MM.1S (cell line): ENCODE data around the gene WDR17.
"Not testable (repeated sequence)": the region's sequence is repeated elsewhere in the genome, so short reads cannot be mapped to it uniquely, and the experiment has no call there.

ENCODE experiments used
- CTCF ChIP-seq: fragments of 300-600 bp; sonication (generic); IDR thresholded peaks from 2 replicates; pipeline ENCODE4 v1.5.1; 2016; ENCODE audit warnings: antibody characterized with exemption, low read length, mixed read lengths
- EZH2 ChIP-seq: fragments of 300-600 bp; sonication (generic); optimal IDR thresholded peaks from 2 replicates; pipeline ENCODE3; 2017; ENCODE audit warnings: low read depth, mild to moderate bottlenecking, antibody characterized with exemption, low read length, mixed read lengths

- not testable (repeated sequence) for TF ChIP-seq CTCF, EZH2
These were observed 146.7 kb downstream of the WDR17 start for GRCh38 chr4:176212351-176212750.
